Adrenal gland (tissue), 12 donors: ENCODE measurements around the gene DHX32. TPM values are rescaled to one million over a fixed set of nuclear protein-coding genes. Genes with fewer than 3 reads are reported as not detected.

Experiments used
- DNase-seq, 7 donors: peaks; one replicate each; pipeline ENCODE4 v3.0.0-alpha.2; 2019 to 2020
- H3K27ac ChIP-seq, 5 donors: fragments of 200-600 bp; sonication (generic) in 4 of 5; 1 replicate in 3 of 5; 2 replicates in 2 of 5; pipeline versions ENCODE4 v1.5.1 to v1.8.0; 2016 to 2020; ENCODE audit warnings: mild to moderate bottlenecking in 1 of 5
- H3K27me3 ChIP-seq: fragments of 200-600 bp; 2 replicates; pipeline ENCODE4 v1.8.0; 2021
- H3K36me3 ChIP-seq, 2 donors: fragments of 200-600 bp; replicated peaks in 1 of 2; 1 replicate in 1 of 2; 2 replicates in 1 of 2; pipeline versions ENCODE4 v1.5.1 to v1.8.0; 2018 to 2022
- H3K4me1 ChIP-seq, 2 donors: fragments of 200-600 bp; replicated peaks in 1 of 2; 1 replicate in 1 of 2; 2 replicates in 1 of 2; pipeline versions ENCODE4 v1.5.1 to v1.8.0; 2018 to 2021
- H3K4me3 ChIP-seq, 4 donors: fragments of 200-600 bp; sonication (generic) in 3 of 4; one replicate each; pipeline ENCODE4 v1.5.1; 2016 to 2018
- H3K9me3 ChIP-seq, 3 donors: fragments of 200-600 bp; sonication (generic) in 1 of 3; replicated peaks in 1 of 3; 1 replicate in 2 of 3; 2 replicates in 1 of 3; pipeline versions ENCODE4 v1.5.1 to v1.8.0; 2016 to 2021
- POLR2A ChIP-seq, 2 donors: fragments of 450-650 bp; IDR thresholded peaks; one replicate each; pipeline ENCODE4 v1.6.1; 2017; ENCODE audit warnings: antibody characterized with exemption in 2 of 2, mild to moderate bottlenecking in 2 of 2, moderate library complexity in 1 of 2
- whole genome bisulfite sequencing, 4 donors: extraction: QIAGEN DNeasy Blood & Tissue Kit in 2 of 4; methylation state at CpG; one replicate each; pipeline versions ENCODE4 v1.1.5 to v1.1.7; 2013 to 2017; 5-methylcytosine and 5-hydroxymethylcytosine counted together
- intact Hi-C, 2 donors: fragments of 100-400 bp; cut with DNase I; formaldehyde crosslinking; loops; one replicate each; pipeline versions ENCODE4 v1.14.1 to v1.15.0; 2022 to 2023
- polyA plus RNA-seq, 3 donors: library from polyadenylated mRNA; stranded (reverse); fragments of 200-250 nt in 2 of 3; fragments of 350-450 nt in 1 of 3; fragmentation: Illumina TruSeq in 1 of 3; extraction: RNeasy Lipid Tissue Mini Kit (QIAGEN cat#74804) in 1 of 3; gene quantifications; one replicate each; pipeline ENCODE4 v1.2.3, GENCODE V29; 2013 to 2014
- total RNA-seq, 9 donors: library from RNA; depleted of rRNA in 4 of 9; stranded (reverse); fragments of >200 nt in 4 of 9; fragments of 120-200 nt in 1 of 9; fragmentation: NEBNext Ultra II Directional in 1 of 9; extraction: Animal tissue kit (Norgen Biotek cat#: 25700) in 1 of 9; gene quantifications; one replicate each; pipeline versions ENCODE4 v1.1.0 to v1.2.4, GENCODE V29; 2013 to 2023
- TF ChIP-seq, protein P1 (sequence below), 6 experiments: fragments of 450-650 bp in 4 of 6; fragments of 200-600 bp in 2 of 6; sonication (generic) in 1 of 6; IDR thresholded peaks; 1 replicate in 5 of 6; 2 replicates in 1 of 6; pipeline versions ENCODE4 v1.5.1 to v1.8.0; 2016 to 2021; ENCODE audit warnings: antibody characterized with exemption in 6 of 6, mild to moderate bottlenecking in 2 of 6, moderate library complexity in 1 of 6
- donor health status: healthy with polysubstance abuse.
- donor health status: Bipolar disorder and iron deficiency.
- donor health status: DM: yes; HTN: yes; CAD: no.
- donor health status: DM: no; HTN: no; CAD: no.
- donor health status: DM: no; HTN: no; CAD: no.
- donor health status: DM: yes; HTN: yes; CAD: no.

DHX32 gene
- total and polyA plus RNA-seq, 12 donors, result 22.0 to 100 (median 39.2) TPM

DNA sequence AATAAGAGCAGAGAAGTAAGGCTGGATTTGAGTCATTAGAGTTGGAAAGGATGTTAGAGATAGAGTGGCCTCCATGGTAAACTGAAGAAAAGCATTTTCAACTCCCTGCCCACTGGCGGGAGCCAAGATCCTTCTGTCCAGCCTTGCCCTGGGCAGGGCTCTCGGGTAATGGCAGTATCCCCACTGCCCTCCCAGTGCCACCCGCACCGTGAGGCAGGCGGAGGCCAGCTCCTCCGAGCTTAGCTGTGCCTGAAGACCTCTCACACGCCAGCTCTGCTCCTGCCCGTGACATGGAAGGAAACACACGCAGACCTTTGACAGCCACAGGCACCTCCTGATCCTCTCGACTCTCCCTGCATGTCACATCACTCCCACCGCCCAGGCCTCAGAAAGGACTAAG lies 35.5 kb downstream of the DHX32 start:
- no peak for DNase-seq
- no peaks in the 10 kb centered on the region for H3K27me3 ChIP-seq
- peak overlapping the region in 1 of 5 donors; percentile 40 for H3K27ac ChIP-seq
- no peak for TF ChIP-seq POLR2A (IDR thresholded peaks at IDR 0.05)
- TF ChIP-seq, protein P1, sequence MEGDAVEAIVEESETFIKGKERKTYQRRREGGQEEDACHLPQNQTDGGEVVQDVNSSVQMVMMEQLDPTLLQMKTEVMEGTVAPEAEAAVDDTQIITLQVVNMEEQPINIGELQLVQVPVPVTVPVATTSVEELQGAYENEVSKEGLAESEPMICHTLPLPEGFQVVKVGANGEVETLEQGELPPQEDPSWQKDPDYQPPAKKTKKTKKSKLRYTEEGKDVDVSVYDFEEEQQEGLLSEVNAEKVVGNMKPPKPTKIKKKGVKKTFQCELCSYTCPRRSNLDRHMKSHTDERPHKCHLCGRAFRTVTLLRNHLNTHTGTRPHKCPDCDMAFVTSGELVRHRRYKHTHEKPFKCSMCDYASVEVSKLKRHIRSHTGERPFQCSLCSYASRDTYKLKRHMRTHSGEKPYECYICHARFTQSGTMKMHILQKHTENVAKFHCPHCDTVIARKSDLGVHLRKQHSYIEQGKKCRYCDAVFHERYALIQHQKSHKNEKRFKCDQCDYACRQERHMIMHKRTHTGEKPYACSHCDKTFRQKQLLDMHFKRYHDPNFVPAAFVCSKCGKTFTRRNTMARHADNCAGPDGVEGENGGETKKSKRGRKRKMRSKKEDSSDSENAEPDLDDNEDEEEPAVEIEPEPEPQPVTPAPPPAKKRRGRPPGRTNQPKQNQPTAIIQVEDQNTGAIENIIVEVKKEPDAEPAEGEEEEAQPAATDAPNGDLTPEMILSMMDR (IDR thresholded peaks at IDR 0.05), result no peak
- intact Hi-C loops, result no loop called here
- peaks cover 0 to 28% of the 10 kb centered on the region in 2 donors for H3K36me3 ChIP-seq
- 92 to 94% (median 94%) methylated on average over 9 to 11 of the region's 11 CpGs for WGBS, 4 donors
- no peak overlapping the region for H3K4me3 ChIP-seq
- no peaks in the 10 kb centered on the region for H3K9me3 ChIP-seq
- peaks cover 7 to 14% of the 10 kb centered on the region in 2 donors for H3K4me1 ChIP-seq

- Histone ChIP-seq H3K27ac (peak overlapping the region in 1 of 5 donors; percentile 40), H3K27me3 (no peaks in the 10 kb centered on the region), H3K36me3 (peaks cover 0 to 35% of the 10 kb centered on the region in 2 donors), H3K9me3 (no peaks in the 10 kb centered on the region), H3K4me1 (peaks cover 7 to 14% of the 10 kb centered on the region in 2 donors), H3K4me3 (no peak overlapping the region)
- intact Hi-C loops, result no loop called here
- peak; percentile 22 to 74 (median 52) for DNase-seq
- 36 to 55% (median 45%) methylated on average over 7 of the region's 7 CpGs for WGBS, 4 donors
- TF ChIP-seq POLR2A (IDR thresholded peaks at IDR 0.05), result no peak
- TF ChIP-seq, protein P1 (IDR thresholded peaks at IDR 0.05), result no peak
These were observed 36.3 kb downstream of the DHX32 start for GRCh38 chr10:125844751-125845221.

DNA sequence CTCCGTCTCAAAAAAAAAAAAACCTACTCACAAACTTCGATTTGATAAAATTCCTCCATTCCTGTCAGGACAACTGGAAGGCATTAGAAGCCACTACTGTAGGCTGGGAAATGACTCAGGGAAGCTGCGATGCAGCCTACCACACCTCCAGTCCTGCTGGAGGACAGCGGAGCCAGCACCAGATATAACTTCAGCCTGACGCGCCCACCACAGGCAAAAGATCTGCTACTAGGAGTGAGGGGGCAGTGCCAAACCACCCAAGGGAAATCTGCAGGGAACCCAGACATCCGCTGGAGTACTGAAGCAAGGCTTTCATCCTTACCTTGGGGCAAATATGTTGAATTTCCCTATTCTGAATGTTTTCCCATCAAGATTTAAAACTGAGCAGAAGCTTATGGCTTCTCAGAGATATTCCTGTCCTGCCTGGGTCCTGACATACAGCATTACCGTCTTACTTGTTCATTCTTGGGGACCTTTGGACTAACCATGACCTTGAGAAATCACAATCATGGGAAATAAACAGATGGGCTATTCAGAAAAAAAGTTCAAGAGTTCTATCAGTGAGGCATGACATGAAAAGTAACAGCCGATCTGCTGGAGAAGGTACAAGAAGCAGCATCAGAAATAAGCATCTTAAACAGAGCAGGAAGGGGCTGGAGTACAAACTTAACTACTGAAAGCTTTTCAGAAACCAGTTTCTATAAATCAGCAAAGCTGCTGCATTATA lies 37.3 kb downstream of the DHX32 start:
- no peaks in the 10 kb centered on the region for H3K9me3 ChIP-seq
- H3K27me3 ChIP-seq, result no peaks in the 10 kb centered on the region
- peaks cover 7 to 14% of the 10 kb centered on the region in 2 donors for H3K4me1 ChIP-seq
- TF ChIP-seq POLR2A (IDR thresholded peaks at IDR 0.05), result no peak
- TF ChIP-seq, protein P1 (IDR thresholded peaks at IDR 0.05), result no peak
- H3K4me3 ChIP-seq, result no peak overlapping the region
- 83 to 86% (median 84%) methylated on average over 9 of the region's 9 CpGs for WGBS, 4 donors
- intact Hi-C loops, result no loop called here
- peaks cover 0 to 37% of the 10 kb centered on the region in 2 donors for H3K36me3 ChIP-seq
- no peak for DNase-seq
- no peak overlapping the region for H3K27ac ChIP-seq

- WGBS, 4 donors, result 66 to 84% (median 71%) methylated on average over 3 of the region's 3 CpGs
- H3K9me3 ChIP-seq, result no peaks in the 10 kb centered on the region
- TF ChIP-seq, protein P1 (IDR thresholded peaks at IDR 0.05), result no peak
- TF ChIP-seq POLR2A (IDR thresholded peaks at IDR 0.05), result no peak
- H3K4me1 ChIP-seq, result peaks cover 7 to 14% of the 10 kb centered on the region in 2 donors
- DNase-seq, result no peak
- H3K4me3 ChIP-seq, result no peak overlapping the region
- peaks cover 0 to 65% of the 10 kb centered on the region in 2 donors for H3K36me3 ChIP-seq
- intact Hi-C loops, result no loop called here
- no peak overlapping the region for H3K27ac ChIP-seq
- H3K27me3 ChIP-seq, result no peaks in the 10 kb centered on the region
These were observed 40.1 kb downstream of the DHX32 start for GRCh38 chr10:125840955-125841354.
